ENCODE data around the gene NOL12. TPM values are rescaled to one million over a fixed set of nuclear protein-coding genes. Genes with fewer than 3 reads are reported as not detected.

The NOL12 gene, protein sequence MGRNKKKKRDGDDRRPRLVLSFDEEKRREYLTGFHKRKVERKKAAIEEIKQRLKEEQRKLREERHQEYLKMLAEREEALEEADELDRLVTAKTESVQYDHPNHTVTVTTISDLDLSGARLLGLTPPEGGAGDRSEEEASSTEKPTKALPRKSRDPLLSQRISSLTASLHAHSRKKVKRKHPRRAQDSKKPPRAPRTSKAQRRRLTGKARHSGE
- 23.6 to 28.3 TPM (median 26.4 TPM) in 5 replicates for total RNA-seq (2022; extraction: Qiagen RNA extraction)

DNA sequence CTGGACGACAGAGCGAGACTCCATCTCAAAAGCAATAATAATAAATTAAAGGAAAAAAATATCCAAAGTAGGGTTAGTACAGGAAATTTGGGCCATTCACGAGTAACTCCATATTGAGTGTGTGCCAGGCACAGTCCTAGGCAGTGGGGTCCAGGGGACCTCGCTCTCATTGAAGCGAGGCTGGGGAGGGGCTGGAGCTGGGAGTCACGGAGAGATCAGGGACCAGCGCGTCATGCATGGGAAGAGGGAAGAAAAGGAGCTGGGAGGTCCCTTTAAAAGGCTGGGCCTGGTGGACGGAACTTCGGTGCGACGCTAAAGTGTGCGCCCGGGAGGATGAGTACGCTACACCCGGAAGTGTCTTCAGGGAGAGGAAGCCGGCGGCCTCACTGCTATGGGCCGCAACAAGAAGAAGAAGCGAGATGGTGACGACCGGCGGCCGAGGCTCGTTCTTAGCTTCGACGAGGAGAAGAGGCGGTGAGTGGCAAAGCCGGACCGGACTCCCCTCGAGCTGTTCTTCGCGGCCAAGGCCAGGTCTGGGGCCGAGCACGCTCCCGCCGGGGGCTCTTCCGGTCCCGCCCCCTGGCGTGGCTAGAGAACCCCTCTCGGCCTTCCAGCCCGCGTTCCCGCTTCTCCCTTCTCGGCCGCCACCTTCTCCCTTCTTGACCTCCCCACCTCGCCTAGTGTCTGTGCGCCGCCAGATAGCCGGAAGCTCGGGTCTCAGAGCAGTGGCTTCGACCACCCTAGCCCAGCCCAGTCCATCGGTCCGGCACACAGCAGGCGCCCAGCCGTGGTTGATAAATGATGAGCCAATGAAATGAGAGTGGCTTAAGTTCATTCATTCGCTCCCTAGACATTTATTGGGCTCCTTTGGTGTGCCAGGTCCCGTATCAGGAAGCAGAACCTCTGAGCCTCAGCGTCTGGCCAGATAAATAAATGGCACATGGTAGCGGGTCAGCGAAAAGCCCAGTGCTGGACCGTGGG, at the start of gene NOL12:
Gene NOL12 (plus strand): TSS at position 342 of the 981 bp plus-strand sequence. CDS start 50 bp downstream, at position 392.

DNA sequence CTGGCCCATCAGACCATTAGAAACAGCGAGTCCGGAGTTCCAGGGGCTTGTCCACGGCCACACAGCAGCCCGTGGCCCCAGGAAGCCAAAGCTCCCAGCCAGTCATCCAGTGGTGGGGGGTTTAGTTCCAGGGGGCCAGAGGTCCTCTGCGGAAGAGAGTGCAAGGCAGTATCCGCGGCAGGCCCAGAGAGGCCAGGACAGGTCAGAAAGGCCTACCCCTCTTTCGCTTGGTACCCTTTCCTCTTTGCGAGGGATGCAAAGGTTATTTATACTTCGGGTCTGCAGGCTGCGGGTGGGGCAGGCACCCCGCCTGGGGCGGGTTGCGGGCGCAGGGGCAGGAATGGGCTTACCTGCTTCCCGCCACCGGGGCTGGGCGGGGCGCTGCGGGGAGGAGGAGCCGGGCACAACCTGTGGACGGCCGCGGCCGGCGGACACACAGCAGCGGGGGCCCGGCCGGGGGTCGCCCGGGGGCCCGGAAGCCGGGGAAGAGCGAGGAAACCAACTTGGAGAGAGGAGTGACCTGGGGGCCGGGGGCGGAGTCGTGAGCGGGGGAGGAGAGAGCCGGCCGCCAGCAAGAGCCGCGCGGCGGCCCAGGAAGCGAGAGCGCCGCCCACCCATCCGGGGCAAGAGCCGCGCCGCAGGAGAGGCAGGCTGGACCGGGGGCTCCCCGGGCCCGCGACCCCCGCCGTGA, 46.9 kb upstream of the NOL12 start, which contains the start of gene SH3BP1:
Gene SH3BP1 (plus strand): TSS at position 600 of the 691 bp plus-strand sequence. CDS start 119 bp downstream, outside the sequence.

DNA sequence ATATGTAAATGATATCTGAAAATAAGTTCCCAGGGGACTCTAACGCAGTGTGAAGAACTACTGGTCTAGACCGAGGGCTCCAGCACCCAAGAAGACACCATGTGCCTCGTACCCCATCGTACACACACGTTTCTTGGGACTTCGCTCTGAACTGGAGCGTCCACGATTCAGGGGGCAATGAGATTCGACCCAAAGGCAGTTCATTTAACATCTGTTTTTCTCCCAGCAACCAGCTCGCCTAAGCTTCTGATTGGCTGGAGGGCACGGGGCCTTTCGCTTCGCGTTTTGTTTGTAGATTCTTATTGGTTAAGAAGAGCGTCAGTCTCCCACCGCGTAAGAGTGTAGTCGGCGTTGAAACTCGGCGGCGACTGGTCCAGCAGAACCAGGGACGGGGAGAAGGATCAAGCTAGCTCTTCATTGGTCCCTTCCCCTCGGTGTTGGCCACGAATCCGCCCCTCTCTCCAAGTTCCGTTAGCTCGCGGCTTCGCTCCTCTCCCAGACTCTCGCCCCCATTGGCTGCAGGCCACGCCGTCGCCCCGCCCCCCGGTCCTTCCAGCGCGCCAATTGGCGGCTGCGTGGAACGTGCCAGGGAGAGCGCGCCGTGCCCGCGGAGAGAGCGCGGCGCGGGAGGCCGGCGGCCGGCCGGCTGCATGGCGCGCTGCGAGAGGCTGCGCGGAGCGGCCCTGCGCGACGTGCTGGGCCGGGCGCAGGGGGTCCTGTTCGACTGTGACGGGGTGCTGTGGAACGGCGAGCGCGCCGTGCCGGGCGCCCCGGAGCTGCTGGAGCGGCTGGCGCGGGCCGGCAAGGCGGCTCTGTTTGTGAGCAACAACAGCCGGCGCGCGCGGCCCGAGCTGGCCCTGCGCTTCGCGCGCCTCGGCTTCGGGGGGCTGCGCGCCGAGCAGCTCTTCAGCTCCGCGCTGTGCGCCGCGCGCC, 27.7 kb upstream of the NOL12 start, which contains the start of gene PDXP:
Gene PDXP (plus strand): TSS at position 591 of the 933 bp plus-strand sequence. CDS start 60 bp downstream, at position 651.

DNA sequence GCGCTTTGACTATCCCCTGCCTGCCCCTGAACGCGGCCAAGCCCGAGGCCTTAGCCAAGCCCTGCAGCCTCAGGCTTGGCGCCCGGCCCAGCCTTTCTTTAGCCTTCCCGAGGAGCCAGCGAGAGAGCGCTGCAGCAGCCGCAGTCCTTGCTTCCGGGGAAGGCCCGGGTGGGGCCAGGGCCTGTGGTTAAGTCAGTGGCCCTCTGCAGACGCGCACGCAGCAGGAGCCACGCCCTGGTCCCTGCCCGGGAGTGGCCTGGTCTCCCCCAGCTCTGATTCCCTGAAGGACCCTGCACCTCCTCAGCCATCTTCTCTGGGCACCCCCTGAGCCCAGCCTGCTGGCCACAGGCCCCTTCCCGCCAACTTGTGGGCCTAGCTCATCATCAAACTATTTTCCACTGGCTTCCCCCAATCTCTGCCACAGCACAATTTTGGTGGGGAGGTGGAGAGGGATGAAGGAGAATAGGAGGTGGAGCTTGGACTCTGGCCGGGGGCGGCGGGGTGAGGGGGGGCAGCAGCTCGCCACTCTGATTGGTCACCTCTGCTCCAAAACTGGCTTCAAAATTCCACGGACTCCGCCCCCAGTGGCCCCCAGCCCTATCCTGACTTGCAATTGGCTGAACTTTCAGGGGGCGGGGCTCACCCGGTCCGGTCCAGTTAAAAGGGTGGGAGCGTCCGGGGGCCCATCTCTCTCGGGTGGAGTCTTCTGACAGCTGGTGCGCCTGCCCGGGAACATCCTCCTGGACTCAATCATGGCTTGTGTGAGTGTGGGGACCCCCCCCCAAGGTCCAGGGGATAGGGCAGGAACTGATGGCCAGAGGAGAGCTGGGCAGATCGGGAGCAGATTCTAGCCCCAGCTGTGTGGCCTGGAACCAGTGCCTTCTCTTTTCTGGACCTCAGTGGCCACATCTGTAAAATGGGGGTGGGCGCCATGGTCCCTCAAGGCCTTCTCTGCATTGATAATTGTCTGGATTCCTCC, 10.9 kb upstream of the NOL12 start, which contains the start of gene LGALS1:
Gene LGALS1 (plus strand): TSS at position 686 of the 979 bp plus-strand sequence. CDS start 67 bp downstream, at position 753.

DNA sequence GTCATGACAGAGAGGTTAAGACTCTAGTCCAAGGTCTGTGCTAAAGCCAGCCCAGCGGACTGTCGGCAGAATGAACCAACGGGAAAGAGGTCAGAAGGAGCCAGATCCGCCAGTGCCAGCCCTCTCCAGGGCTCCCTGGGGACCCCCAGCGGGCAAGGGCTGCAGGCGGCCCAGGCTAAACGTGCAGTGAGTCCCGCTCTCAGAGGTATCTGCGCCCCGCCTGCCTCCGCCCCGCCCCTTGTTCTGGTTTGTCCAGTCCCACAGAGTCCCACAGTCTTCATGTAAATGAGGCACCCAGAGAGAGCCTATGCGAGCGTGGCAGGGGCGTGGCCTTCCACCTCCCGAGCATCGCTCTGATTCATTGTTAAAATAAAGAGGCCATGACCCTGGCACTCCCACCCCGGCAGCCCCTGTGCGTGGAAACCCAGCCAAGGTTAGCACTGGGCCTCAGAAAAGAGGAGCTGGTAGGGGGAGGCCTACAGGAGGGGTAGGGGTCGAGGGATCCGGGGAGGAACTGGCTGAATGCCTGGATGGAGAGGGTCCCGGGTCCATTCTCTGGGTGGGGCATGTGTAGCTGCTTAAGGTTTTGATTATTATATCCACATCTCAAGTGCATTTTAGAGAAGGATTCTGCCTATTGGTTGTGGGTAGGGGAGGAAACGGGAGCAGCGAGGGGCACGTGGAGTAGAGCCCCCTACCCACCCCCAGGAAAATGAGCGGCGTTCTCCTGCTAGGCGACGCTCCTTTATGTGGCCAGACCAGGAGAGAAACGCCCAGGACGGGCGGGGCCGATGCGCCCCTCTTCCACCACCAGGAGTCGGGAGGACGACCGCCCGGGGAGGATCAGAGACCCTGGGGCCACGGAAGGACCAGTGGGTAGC, 10.8 kb downstream of the NOL12 start, which contains the start of gene TRIOBP:
Gene TRIOBP (plus strand): TSS at position 392 of the 881 bp plus-strand sequence. CDS start 4,318 bp downstream, outside the sequence.

Other genes with a start within 250 kb of the NOL12 start
- 0.70 to 2.6 TPM (median 1.6 TPM) in 5 replicates for gene MFNG, start 200.0 kb upstream of the NOL12 start, total RNA-seq (2022; extraction: Qiagen RNA extraction)
- gene CARD10, start 166.9 kb upstream of the NOL12 start, total RNA-seq (2022; extraction: Qiagen RNA extraction): 26.3 to 31.6 TPM (median 30.6 TPM) in 5 replicates
- 24.7 to 33.4 TPM (median 31.0 TPM) in 5 replicates for gene CDC42EP1, start 125.9 kb upstream of the NOL12 start, total RNA-seq (2022; extraction: Qiagen RNA extraction)
- gene LGALS2, start 106.3 kb upstream of the NOL12 start, total RNA-seq (2022; extraction: Qiagen RNA extraction): 0.22 to 0.28 TPM (median 0.23 TPM) in 3 of 5 replicates, not detected in the others
- gene GGA1, start 77.5 kb upstream of the NOL12 start, total RNA-seq (2022; extraction: Qiagen RNA extraction): 19.6 to 22.4 TPM (median 22.0 TPM) in 5 replicates
- 1.3 to 2.0 TPM (median 1.8 TPM) in 5 replicates for gene SH3BP1, start 46.7 kb upstream of the NOL12 start, total RNA-seq (2022; extraction: Qiagen RNA extraction)
- gene PDXP, start 27.6 kb upstream of the NOL12 start, total RNA-seq (2022; extraction: Qiagen RNA extraction): 12.8 to 17.5 TPM (median 16.2 TPM) in 5 replicates
- gene LGALS1, start 10.7 kb upstream of the NOL12 start, total RNA-seq (2022; extraction: Qiagen RNA extraction): 1,132 to 1,345 TPM (median 1,296 TPM) in 5 replicates
- 28.2 to 37.4 TPM (median 34.9 TPM) in 5 replicates for gene TRIOBP, start 10.7 kb downstream of the NOL12 start, total RNA-seq (2022; extraction: Qiagen RNA extraction)
- gene GCAT, start 121.6 kb downstream of the NOL12 start, total RNA-seq (2022; extraction: Qiagen RNA extraction): 2.8 to 4.3 TPM (median 3.2 TPM) in 5 replicates
- gene GALR3, start 137.0 kb downstream of the NOL12 start, total RNA-seq (2022; extraction: Qiagen RNA extraction): not detected in 5 replicates
- gene ANKRD54, start 158.0 kb downstream of the NOL12 start, total RNA-seq (2022; extraction: Qiagen RNA extraction): 18.6 to 24.2 TPM (median 22.0 TPM) in 5 replicates
- 259 to 295 TPM (median 283 TPM) in 5 replicates for gene EIF3L, start 163.1 kb downstream of the NOL12 start, total RNA-seq (2022; extraction: Qiagen RNA extraction)
- gene MICALL1, start 220.0 kb downstream of the NOL12 start, total RNA-seq (2022; extraction: Qiagen RNA extraction): 17.4 to 21.6 TPM (median 20.8 TPM) in 5 replicates